Lower lobe of right lung (tissue), 2 donors: ENCODE measurements around the gene PRSS48. TPM values are rescaled to one million over a fixed set of nuclear protein-coding genes. Genes with fewer than 3 reads are reported as not detected.
"Not testable (repeated sequence)": the region's sequence is repeated elsewhere in the genome, so short reads cannot be mapped to it uniquely, and the experiment has no call there.

Experiments used
- ATAC-seq, 2 donors: fragments of 200-7000 bp; cut with Tn5 transposase; one replicate each; pipeline ENCODE4 v1.9.1; 2020 to 2022; ENCODE audit warnings: mild to moderate bottlenecking in 2 of 2, moderate library complexity in 2 of 2
- DNase-seq: peaks from one replicate; pipeline ENCODE4 v3.0.0-alpha.2; 2020
- H3K27ac ChIP-seq: fragments of 200-600 bp; one replicate; pipeline ENCODE4 v1.8.0; 2022
- H3K27me3 ChIP-seq: fragments of 200-600 bp; one replicate; pipeline ENCODE4 v1.8.0; 2022; ENCODE audit warnings: low read depth
- H3K36me3 ChIP-seq: fragments of 200-600 bp; one replicate; pipeline ENCODE4 v1.8.0; 2022; ENCODE audit warnings: mild to moderate bottlenecking
- H3K4me1 ChIP-seq: fragments of 200-600 bp; one replicate; pipeline ENCODE4 v1.8.0; 2022
- H3K4me3 ChIP-seq: fragments of 200-600 bp; one replicate; pipeline ENCODE4 v1.8.0; 2022; ENCODE audit warnings: mild to moderate bottlenecking
- H3K9me3 ChIP-seq: fragments of 200-600 bp; one replicate; pipeline ENCODE4 v1.8.0; 2022
- intact Hi-C: fragments of 100-400 bp; cut with DNase I; formaldehyde crosslinking; loops from one replicate; pipeline ENCODE4 v1.11.0; 2022
- total RNA-seq: library from RNA; stranded (reverse); fragmentation: NEBNext Ultra II Directional; extraction: Animal tissue kit (Norgen Biotek cat#: 25700); gene quantifications from one replicate; pipeline ENCODE4 v1.2.1, GENCODE V29; 2021
- TF ChIP-seq, protein P1 (sequence below): fragments of 200-600 bp; IDR thresholded peaks from one replicate; pipeline ENCODE4 v1.8.0; 2022; ENCODE audit warnings: antibody characterized with exemption, mild to moderate bottlenecking
- donor health status: DM: no; HTN: yes; CAD: no; lungs with severe emphysema.

The PRSS48 gene
- total RNA-seq, 1 donor from 2014 or later: not detected

DNA sequence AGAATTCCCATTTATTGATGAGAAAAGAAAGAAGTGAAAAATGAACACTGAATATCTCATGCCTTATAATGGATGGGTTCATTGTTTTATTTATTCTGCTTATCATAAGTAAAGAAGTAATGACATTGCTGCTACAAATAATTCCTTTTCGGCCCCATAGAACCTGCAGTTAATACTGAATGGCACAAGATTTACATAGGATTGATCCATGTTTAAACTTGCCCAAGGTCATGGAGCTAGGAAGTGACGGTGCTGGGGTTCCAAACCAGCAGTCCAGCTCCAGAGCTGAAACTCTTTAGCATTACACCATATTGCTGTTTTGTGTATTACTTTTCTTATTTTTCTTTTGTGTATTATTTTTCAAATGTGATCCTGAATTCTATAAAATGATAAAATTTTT is 30.2 kb upstream of the PRSS48 start:
- ATAC-seq (no peak), DNase-seq (no peak)
- no peaks in the 10 kb centered on the region for H3K36me3 ChIP-seq
- intact Hi-C loops: no loop called here
- H3K9me3 ChIP-seq: no peaks in the 10 kb centered on the region
- H3K4me1 ChIP-seq: peaks cover under 1% of the 10 kb centered on the region
- H3K27ac ChIP-seq: no peak overlapping the region
- no peak overlapping the region for H3K4me3 ChIP-seq
- no peaks in the 10 kb centered on the region for H3K27me3 ChIP-seq
- TF ChIP-seq, protein P1, sequence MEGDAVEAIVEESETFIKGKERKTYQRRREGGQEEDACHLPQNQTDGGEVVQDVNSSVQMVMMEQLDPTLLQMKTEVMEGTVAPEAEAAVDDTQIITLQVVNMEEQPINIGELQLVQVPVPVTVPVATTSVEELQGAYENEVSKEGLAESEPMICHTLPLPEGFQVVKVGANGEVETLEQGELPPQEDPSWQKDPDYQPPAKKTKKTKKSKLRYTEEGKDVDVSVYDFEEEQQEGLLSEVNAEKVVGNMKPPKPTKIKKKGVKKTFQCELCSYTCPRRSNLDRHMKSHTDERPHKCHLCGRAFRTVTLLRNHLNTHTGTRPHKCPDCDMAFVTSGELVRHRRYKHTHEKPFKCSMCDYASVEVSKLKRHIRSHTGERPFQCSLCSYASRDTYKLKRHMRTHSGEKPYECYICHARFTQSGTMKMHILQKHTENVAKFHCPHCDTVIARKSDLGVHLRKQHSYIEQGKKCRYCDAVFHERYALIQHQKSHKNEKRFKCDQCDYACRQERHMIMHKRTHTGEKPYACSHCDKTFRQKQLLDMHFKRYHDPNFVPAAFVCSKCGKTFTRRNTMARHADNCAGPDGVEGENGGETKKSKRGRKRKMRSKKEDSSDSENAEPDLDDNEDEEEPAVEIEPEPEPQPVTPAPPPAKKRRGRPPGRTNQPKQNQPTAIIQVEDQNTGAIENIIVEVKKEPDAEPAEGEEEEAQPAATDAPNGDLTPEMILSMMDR: no peak

DNA sequence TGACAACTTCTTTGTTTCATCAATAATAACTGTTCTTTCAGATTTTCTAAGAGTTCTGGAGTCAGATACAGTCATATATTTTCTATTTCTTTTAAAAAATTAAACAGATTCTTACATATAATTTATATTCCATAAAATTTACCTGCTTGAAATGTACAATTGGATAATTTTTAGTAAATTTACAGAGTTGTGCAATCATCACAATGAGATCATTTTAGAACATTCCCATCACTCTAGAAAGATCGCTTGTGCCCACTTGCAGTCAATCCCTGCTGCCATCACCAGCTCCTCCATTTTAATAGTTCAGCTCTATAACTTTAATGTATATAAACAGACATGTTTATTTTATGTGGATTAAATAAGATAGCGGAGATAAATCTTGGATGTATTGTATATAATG is 29.6 kb upstream of the PRSS48 start:
- DNase-seq (no peak), ATAC-seq (no peak)
- TF ChIP-seq, protein P1: no peak
- intact Hi-C loops: no loop called here
- H3K4me1 ChIP-seq: peaks cover 7% of the 10 kb centered on the region
- no peaks in the 10 kb centered on the region for H3K9me3 ChIP-seq
- no peak overlapping the region for H3K27ac ChIP-seq
- no peaks in the 10 kb centered on the region for H3K36me3 ChIP-seq
- H3K27me3 ChIP-seq: no peaks in the 10 kb centered on the region
- no peak overlapping the region for H3K4me3 ChIP-seq

DNA sequence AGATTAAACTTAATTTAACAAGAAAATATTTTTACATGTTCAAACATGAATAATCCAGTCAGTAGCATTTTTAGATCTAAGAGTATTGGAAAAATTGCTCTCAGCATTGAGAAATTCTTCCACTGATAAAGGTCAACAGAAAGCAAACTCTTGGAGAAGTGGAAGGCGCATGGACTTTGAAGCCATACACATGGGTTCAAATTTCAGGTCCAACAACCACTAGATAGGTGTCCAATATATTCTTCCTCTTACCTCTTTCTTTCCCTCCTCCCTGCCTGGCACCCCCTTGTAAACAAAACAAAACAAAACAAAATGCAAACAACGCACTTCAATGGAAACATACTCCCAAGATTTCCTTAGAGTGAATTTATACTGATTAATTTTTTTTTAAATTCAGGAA is 28.4 kb upstream of the PRSS48 start:
- intact Hi-C loops: no loop called here
- ATAC-seq: no peak
- H3K36me3 ChIP-seq: no peaks in the 10 kb centered on the region
- TF ChIP-seq, protein P1: no peak
- no peak overlapping the region for H3K4me3 ChIP-seq
- peaks cover 8% of the 10 kb centered on the region for H3K4me1 ChIP-seq
- no peak for DNase-seq
- H3K27me3 ChIP-seq: no peaks in the 10 kb centered on the region
- H3K27ac ChIP-seq: no peak overlapping the region
- H3K9me3 ChIP-seq: no peaks in the 10 kb centered on the region

DNA sequence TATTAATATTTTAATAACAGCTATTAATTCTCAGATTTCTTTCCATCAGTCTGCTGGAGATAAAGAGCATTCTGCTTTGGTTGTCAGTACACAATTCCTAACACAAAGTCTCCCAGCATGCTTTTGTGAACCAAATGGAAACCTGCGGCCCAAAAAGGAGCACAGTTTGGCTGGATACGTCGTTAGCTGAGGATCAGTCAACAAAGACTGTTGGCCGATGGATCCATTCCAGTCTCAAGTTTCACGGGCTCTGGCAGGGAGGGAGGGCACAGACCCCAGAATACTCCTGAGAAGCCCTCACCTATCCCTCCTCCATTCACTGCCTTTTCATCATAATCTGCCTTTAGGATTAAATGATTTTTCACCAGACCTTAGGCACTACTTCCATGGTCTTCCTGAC is 26.3 kb upstream of the PRSS48 start:
- intact Hi-C loops: no loop called here
- H3K27ac ChIP-seq: no peak overlapping the region
- no peaks in the 10 kb centered on the region for H3K36me3 ChIP-seq
- no peak for ATAC-seq
- no peak for DNase-seq
- peaks cover 8% of the 10 kb centered on the region for H3K4me1 ChIP-seq
- H3K9me3 ChIP-seq: no peaks in the 10 kb centered on the region
- TF ChIP-seq, protein P1: no peak
- H3K4me3 ChIP-seq: no peak overlapping the region
- H3K27me3 ChIP-seq: no peaks in the 10 kb centered on the region

DNA sequence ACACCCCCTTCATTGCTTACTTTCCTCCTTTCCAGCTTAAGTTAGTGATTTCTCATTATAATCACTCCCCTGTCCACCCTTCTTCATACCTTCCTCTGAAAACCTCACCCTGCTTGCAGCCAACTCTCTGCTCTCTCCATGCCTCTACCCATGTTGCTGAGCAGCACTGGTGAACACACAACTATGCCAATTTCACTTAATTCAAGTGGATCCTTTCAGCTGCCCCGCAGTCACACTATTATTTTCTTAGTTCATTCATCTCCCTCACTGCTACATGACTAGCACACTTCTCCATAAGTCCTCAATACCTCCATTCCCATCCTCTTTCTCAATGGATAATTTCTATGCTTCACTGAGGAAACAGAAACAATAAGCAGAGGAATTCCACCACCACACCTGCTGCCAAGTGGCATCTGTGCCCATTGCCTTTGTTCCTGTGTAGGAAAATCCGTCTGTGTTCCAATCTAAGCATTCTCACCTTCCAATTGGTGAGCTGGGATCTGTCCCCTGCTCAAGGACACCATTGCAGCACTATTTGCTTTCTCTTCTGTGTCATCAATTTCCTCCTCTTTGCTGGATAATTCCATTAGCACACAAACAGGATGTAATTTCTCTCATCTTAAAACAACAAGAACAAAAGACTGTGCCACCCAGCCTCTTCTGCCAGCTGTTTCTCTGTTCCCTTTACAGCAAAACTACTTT is 25.2 kb upstream of the PRSS48 start:
- TF ChIP-seq, protein P1: no peak
- ATAC-seq: no peak
- no peaks in the 10 kb centered on the region for H3K9me3 ChIP-seq
- no peak overlapping the region for H3K27ac ChIP-seq
- intact Hi-C loops: no loop called here
- DNase-seq: no peak
- no peaks in the 10 kb centered on the region for H3K27me3 ChIP-seq
- no peaks in the 10 kb centered on the region for H3K36me3 ChIP-seq
- no peak overlapping the region for H3K4me3 ChIP-seq
- H3K4me1 ChIP-seq: peaks cover 8% of the 10 kb centered on the region

DNA sequence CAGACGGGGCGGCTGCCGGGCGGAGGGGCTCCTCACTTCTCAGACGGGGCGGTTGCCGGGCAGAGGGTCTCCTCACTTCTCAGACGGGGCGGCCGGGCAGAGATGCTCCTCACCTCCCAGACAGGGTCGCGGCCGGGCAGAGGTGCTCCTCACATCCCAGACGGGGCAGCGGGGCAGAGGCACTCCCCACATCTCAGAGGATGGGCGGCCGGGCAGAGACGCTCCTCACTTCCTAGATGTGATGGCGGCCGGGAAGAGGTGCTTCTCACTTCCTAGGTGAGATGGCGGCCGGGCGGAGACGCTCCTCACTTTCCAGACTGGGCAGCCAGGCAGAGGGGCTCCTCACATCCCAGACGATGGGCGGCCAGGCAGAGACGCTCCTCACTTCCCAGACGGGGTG is 21.7 kb upstream of the PRSS48 start:
- H3K9me3 ChIP-seq, H3K4me3 ChIP-seq, intact Hi-C loops, H3K36me3 ChIP-seq, DNase-seq, ATAC-seq, H3K27me3 ChIP-seq, H3K4me1 ChIP-seq, H3K27ac ChIP-seq: not testable (repeated sequence)

DNA sequence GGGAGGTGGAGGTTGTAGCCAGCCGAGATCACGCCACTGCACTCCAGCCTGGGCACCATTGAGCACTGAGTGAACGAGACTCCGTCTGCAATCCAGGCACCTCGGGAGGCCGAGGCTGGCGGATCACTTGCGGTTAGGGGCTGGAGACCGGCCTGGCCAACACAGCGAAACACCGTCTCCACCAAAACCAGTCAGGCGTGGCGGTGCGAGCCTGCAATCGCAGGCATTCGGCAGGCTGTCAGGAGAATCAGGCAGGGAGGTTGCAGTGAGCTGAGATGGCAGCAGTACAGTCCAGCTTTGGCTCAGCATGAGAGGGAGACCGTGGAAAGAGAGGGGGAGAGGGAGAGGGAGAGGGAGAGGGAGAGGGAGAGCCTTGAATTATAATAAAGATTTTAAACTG is 21.3 kb upstream of the PRSS48 start:
- intact Hi-C loops, H3K4me3 ChIP-seq, H3K27ac ChIP-seq, H3K27me3 ChIP-seq, H3K9me3 ChIP-seq, ATAC-seq, DNase-seq, H3K36me3 ChIP-seq, H3K4me1 ChIP-seq: not testable (repeated sequence)
